Measurements from ENCODE around the gene MRPS6. TPM values are rescaled to one million over a fixed set of nuclear protein-coding genes. Genes with fewer than 3 reads are reported as not detected.

The MRPS6 gene
- total RNA-seq, 1 donor from 2014 or later: 76.7 TPM

DNA sequence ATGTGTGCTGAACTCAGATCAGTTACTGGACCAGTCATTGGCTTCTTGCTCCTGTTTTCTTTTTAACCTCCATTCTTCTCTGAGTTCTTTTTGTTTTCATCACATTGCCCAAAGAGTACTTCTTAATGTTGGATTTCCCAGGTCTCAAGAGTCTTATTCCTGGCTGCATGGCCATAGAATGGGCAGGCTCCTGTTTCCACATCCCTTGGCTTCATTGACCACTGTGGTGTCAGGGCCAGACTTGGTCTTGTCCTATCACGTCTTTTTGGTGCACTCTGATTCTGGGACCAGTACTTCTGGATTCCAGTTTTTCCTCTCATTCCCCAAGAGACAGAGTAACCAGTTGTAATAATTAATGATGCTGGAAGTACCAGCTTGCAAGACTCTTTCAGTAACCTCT is 41.8 kb downstream of the MRPS6 start:
- peaks cover 34% of the 10 kb centered on the region for H3K36me3 Mint-ChIP-seq (ENCODE audit: insufficient read depth)
- H3K27ac Mint-ChIP-seq: no peak overlapping the region
- H3K9me3 Mint-ChIP-seq (ENCODE audit: low read depth): peaks cover 10% of the 10 kb centered on the region
- DNase-seq (ENCODE audit: low spot score, unreplicated experiment): no peak
- TF ChIP-seq CTCF (IDR thresholded peaks at IDR 0.05; ENCODE audit: unreplicated experiment): no peak
- no peaks in the 10 kb centered on the region for H3K27me3 Mint-ChIP-seq
- no peak overlapping the region for H3K4me3 Mint-ChIP-seq (ENCODE audit: low read depth)
- H3K4me1 Mint-ChIP-seq (ENCODE audit: low read depth): peaks cover 32% of the 10 kb centered on the region

DNA sequence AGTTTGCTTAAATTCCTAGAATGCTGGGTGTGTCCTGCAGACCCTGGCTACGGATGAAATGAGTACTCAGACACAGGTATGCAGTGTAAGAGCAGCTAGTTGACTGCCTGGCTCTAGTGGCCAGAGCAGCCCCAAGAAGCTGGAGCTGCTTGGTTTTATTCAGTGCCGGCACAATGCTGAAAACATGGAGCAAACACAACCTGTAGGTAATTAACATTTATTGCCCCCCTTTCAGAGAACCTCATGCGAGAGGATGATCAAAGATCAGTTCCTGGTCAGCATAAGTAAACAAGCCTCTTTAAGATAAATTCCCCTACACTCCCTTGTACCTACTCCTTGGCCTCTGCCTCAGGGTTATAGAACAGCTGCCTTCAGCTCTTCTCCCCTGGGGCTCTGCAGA is 43.2 kb downstream of the MRPS6 start:
- H3K27me3 Mint-ChIP-seq: no peaks in the 10 kb centered on the region
- no peak for TF ChIP-seq CTCF (IDR thresholded peaks at IDR 0.05; ENCODE audit: unreplicated experiment)
- H3K4me3 Mint-ChIP-seq (ENCODE audit: low read depth): no peak overlapping the region
- H3K36me3 Mint-ChIP-seq (ENCODE audit: insufficient read depth): peaks cover 36% of the 10 kb centered on the region
- no peak for DNase-seq (ENCODE audit: low spot score, unreplicated experiment)
- no peak overlapping the region for H3K27ac Mint-ChIP-seq
- H3K4me1 Mint-ChIP-seq (ENCODE audit: low read depth): peaks cover 20% of the 10 kb centered on the region
- H3K9me3 Mint-ChIP-seq (ENCODE audit: low read depth): peaks cover 10% of the 10 kb centered on the region

DNA sequence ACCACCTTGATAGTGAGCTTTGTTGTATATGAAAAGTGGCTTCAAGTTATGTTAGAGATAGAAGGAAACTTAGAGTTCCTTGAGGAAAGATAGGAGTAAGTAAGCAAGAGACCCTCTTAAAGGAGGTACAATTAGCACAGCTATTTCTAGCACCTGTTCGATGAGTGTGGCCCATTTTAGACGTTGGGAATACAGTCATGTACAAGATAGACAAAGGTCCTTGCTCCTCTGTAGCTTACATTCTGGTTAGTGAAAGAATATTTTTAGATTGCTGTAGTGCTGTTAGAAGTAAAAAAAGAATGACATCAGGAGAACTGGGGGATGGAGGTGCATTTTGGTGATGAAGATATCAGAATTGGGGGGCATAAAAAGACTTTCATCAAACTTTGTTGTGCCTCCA is 47.5 kb downstream of the MRPS6 start:
- Mint-ChIP-seq H3K4me3 (ENCODE audit: low read depth) (no peak overlapping the region), H3K27me3 (no peaks in the 10 kb centered on the region), H3K27ac (no peak overlapping the region), H3K4me1 (ENCODE audit: low read depth) (peaks cover 9% of the 10 kb centered on the region), H3K9me3 (ENCODE audit: low read depth) (peaks cover 4% of the 10 kb centered on the region), H3K36me3 (ENCODE audit: insufficient read depth) (peaks cover 23% of the 10 kb centered on the region)
- TF ChIP-seq CTCF (IDR thresholded peaks at IDR 0.05; ENCODE audit: unreplicated experiment): no peak
- no peak for DNase-seq (ENCODE audit: low spot score, unreplicated experiment)

GRCh38 chr21:34122047-34122446 is 48.7 kb downstream of the MRPS6 start:
- H3K36me3 Mint-ChIP-seq (ENCODE audit: insufficient read depth): peaks cover 14% of the 10 kb centered on the region
- H3K27me3 Mint-ChIP-seq: no peaks in the 10 kb centered on the region
- H3K4me1 Mint-ChIP-seq (ENCODE audit: low read depth): peaks cover 11% of the 10 kb centered on the region
- no peak overlapping the region for H3K27ac Mint-ChIP-seq
- no peak for TF ChIP-seq CTCF (IDR thresholded peaks at IDR 0.05; ENCODE audit: unreplicated experiment)
- H3K9me3 Mint-ChIP-seq (ENCODE audit: low read depth): peaks cover 4% of the 10 kb centered on the region
- no peak for DNase-seq (ENCODE audit: low spot score, unreplicated experiment)
- H3K4me3 Mint-ChIP-seq (ENCODE audit: low read depth): no peak overlapping the region

DNA sequence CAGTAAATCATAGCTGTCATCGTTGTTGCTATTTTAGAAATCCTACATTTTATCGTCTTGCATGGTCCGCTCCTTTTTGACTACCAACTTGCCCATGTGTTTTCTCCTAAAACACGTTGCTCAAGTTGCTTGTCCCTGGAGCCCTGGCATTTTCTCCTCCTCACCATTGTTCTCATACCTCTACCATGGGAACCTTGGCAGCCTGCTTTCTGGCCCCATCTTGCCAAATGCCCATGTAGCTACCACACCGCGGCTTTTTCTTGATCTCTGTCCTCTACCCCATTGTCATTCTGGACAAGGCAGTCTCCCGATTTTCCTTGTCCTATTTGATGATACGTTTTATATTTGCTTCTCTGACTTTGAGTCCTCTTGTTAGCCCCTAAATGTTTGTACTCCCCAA is 50.2 kb downstream of the MRPS6 start:
- Mint-ChIP-seq H3K27ac (peak overlapping the region; percentile 9), H3K4me1 (ENCODE audit: low read depth) (peaks cover 12% of the 10 kb centered on the region), H3K4me3 (ENCODE audit: low read depth) (no peak overlapping the region), H3K27me3 (no peaks in the 10 kb centered on the region), H3K36me3 (ENCODE audit: insufficient read depth) (peaks cover 8% of the 10 kb centered on the region), H3K9me3 (ENCODE audit: low read depth) (no peaks in the 10 kb centered on the region)
- DNase-seq (ENCODE audit: low spot score, unreplicated experiment): no peak
- TF ChIP-seq CTCF (IDR thresholded peaks at IDR 0.05; ENCODE audit: unreplicated experiment): no peak

All from progenitor cell of endocrine pancreas (in vitro differentiated cells).